Breast epithelium (tissue), 3 donors: ENCODE data around the gene SLC27A4.

ENCODE experiments used
- CTCF ChIP-seq, 3 donors: fragments of 450-650 bp; IDR thresholded peaks; one replicate each; pipeline ENCODE4 v1.5.1; 2016 to 2017; ENCODE audit warnings: antibody characterized with exemption in 3 of 3, mild to moderate bottlenecking in 3 of 3, moderate library complexity in 3 of 3
- POLR2A ChIP-seq: fragments of 450-650 bp; IDR thresholded peaks from one replicate; pipeline ENCODE4 v1.6.1; 2016; ENCODE audit warnings: antibody characterized with exemption, mild to moderate bottlenecking, moderate library complexity

- TF ChIP-seq CTCF (IDR thresholded peaks at IDR 0.05) = no peak
- TF ChIP-seq POLR2A = no peak
Measured at GRCh38 chr9:128337936-128338335, 2.4 kb upstream of the SLC27A4 start.
